Measurements from ENCODE around the gene SNN. TPM values are rescaled to one million over a fixed set of nuclear protein-coding genes. Genes with fewer than 3 reads are reported as not detected.

The SNN gene
- total and polyA plus RNA-seq, 2 of the 8 experiments (the other 6 are each of a cell fraction or from before 2014, with no cell fraction given): 37.4 to 66.9 TPM

DNA sequence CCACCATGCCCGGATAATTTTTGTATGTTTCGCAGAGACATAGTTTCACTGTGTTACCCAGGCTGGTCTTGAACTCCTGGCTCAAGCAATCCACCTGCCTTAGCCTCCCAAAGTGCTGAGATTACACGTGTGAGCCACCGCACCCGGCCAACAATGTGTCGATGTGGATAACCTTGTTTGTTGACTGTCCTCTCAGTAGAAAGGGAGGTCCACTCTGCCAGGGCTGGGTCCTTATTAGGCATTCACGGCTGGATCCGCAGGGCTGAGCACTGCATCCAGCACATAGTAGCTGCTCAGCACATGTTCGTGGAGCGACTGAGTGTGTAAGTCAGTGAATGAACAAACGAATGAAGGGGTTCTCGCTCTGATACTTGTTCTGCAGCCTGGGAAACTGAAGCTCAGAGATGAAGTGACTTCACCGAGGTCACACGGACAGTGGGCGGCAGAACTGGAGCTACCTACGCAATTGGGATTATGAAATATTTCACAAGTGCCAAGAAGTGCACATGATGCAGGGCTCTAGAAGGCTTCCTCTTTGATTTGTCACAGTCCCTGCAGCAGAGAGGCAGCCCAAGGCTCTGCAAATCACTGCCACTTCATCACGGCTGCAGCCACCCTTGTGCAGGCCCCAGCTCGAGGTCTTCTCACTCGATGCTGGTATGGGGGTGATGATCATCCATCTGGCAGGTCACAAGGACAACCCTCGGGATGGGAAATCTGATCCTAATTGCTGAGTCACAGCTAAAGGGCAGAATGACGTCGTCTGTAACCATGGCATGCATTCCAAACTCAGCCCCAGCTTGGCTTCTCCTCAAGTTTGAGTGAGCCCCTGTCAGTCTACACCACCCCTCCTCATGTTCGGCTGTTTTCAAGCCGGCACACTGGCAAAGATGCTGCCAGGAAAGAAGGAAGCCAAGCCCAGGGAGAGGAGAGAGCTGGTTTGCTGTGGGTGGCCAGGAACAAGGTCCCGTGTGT is 28.0 kb upstream of the SNN start:
- Histone ChIP-seq H3K9ac (replicated peaks in 1 of 4; ENCODE audit: extremely low read depth in 1 of 4, low read depth in 3 of 4, low read length in 3 of 4) (no peak overlapping the region; a peak in 1 of 7 replicates), H4K91ac (replicated peaks; ENCODE audit: insufficient read length, low read length) (peak overlapping the region; percentile 12), H2BK5ac (ENCODE audit: low read depth, low read length) (peak overlapping the region; percentile 80), H3K27ac (ENCODE audit: low read depth, low read length) (peak overlapping the region; percentile 15; the same call in 1 of the 2 replicates), H3K18ac (ENCODE audit: extremely low read depth, low read length) (no peak overlapping the region; the same call in 1 of the 2 replicates), H4K20me1 (replicated peaks in 1 of 2; ENCODE audit: control insufficient read depth in 1 of 2, insufficient read depth in 2 of 2, low read length in 2 of 2) (peaks cover 0 to 2% of the 10 kb centered on the region in 2 experiments), H3K79me1 (ENCODE audit: low read depth, low read length) (no peaks in the 10 kb centered on the region), H3K4ac (replicated peaks; ENCODE audit: insufficient read length, low read depth, low read length) (no peak overlapping the region), H2AK5ac (ENCODE audit: low read depth, low read length) (peak overlapping the region; percentile 34), H3K4me3 (ENCODE audit: extremely low read depth in 1 of 4, insufficient read depth in 2 of 4, low read depth in 3 of 4, low read length in 4 of 4) (no peak overlapping the region), H2AFZ (ENCODE audit: low read length) (no peak overlapping the region), H2BK20ac (ENCODE audit: low read length) (peak overlapping the region; percentile 68; the same call in 1 of the 2 replicates), H4K5ac (ENCODE audit: insufficient read length, low read depth, low read length) (no peak overlapping the region), H3K36me3 (ENCODE audit: control insufficient read depth in 2 of 4, insufficient read depth in 4 of 4, low read length in 3 of 4) (no peaks in the 10 kb centered on the region), H3K23me2 (ENCODE audit: low read depth, low read length) (peaks cover 8% of the 10 kb centered on the region; the same call in 1 of the 2 replicates), H3K9me3 (ENCODE audit: insufficient read depth in 2 of 2, low read depth in 1 of 2, low read length in 1 of 2) (no peaks in the 10 kb centered on the region), H2BK15ac (ENCODE audit: low read length) (peak overlapping the region; percentile 84), H2BK12ac (ENCODE audit: low read depth, low read length) (peak overlapping the region; percentile 90), H4K8ac (ENCODE audit: extremely low read depth, insufficient read depth, low read length) (no peak overlapping the region), H3K56ac (replicated peaks; ENCODE audit: insufficient read length, low read depth, low read length) (no peak overlapping the region), H3K4me1 (replicated peaks in 1 of 4; ENCODE audit: control insufficient read depth in 3 of 4, insufficient read depth in 4 of 4, low read length in 3 of 4) (peaks cover 0 to 25% (median 19%) of the 10 kb centered on the region in 4 experiments; a peak in 6 of 7 replicates), H3K79me2 (ENCODE audit: control insufficient read depth in 1 of 2, insufficient read depth in 2 of 2, low read length in 2 of 2) (no peaks in the 10 kb centered on the region), H3K23ac (ENCODE audit: insufficient read length) (no peak overlapping the region), H3K14ac (ENCODE audit: insufficient read length) (no peak overlapping the region), H3K4me2 (ENCODE audit: insufficient read depth in 1 of 2, low read depth in 2 of 2, low read length in 2 of 2) (no peak overlapping the region), H3K27me3 (replicated peaks in 1 of 4; ENCODE audit: control insufficient read depth in 3 of 4, extremely low read depth in 1 of 4, insufficient read depth in 3 of 4, low read length in 3 of 4) (no peaks in the 10 kb centered on the region), H2BK120ac (replicated peaks; ENCODE audit: low read depth, low read length) (peak overlapping the region; percentile 36)
- WGBS, 2 experiments (ENCODE audit: extremely low coverage in 1 of 2, insufficient coverage in 1 of 2, insufficient read length in 1 of 2, insufficient replicate concordance in 2 of 2, low coverage in 1 of 2, low lambda C conversion rate in 2 of 2, missing lambda C conversion rate in 1 of 2): 78% methylated on average over 25 of the region's 25 CpGs; no CpG with 5 or more reads in 1 of the 2 experiments
- ChIA-PET POLR2A (ENCODE audit: partially characterized antibody) (interaction anchor here (0.7 to 2.3 kb wide), 5 partner anchors 9 to 143 kb away, joined by 3 to 8 read pairs (median 5); no protein-coding TSS in a partner anchor), CTCF (ENCODE audit: partially characterized antibody) (interaction anchor here (0.7 to 4.6 kb wide), 31 partner anchors 8 to 234 kb away, joined by 3 to 51 read pairs (median 7); partner anchors contain the start of gene SNN)
- DNase-seq (ENCODE audit: low read depth in 1 of 2, low spot score in 2 of 2): no peak
- FAIRE-seq: no peak
- peak; percentile 91 for TF ChIP-seq MAFK (IDR thresholded peaks at IDR 0.05; ENCODE audit: low read depth, low read length)
- no peak for TF ChIP-seq SIX5 (IDR thresholded peaks at IDR 0.05; ENCODE audit: low read depth, low read length)
- TF ChIP-seq RXRA (IDR thresholded peaks at IDR 0.05; ENCODE audit: insufficient read depth, low read depth, low read length): no peak
- TF ChIP-seq CHD1 (IDR thresholded peaks at IDR 0.05; ENCODE audit: low read depth, low read length): no peak
- TF ChIP-seq RFX5 (IDR thresholded peaks at IDR 0.05; ENCODE audit: borderline replicate concordance, low read depth, low read length): peak; percentile 86
- TF ChIP-seq TBP (IDR thresholded peaks at IDR 0.05; ENCODE audit: low read depth, low read length): no peak
- TF ChIP-seq, protein P1, sequence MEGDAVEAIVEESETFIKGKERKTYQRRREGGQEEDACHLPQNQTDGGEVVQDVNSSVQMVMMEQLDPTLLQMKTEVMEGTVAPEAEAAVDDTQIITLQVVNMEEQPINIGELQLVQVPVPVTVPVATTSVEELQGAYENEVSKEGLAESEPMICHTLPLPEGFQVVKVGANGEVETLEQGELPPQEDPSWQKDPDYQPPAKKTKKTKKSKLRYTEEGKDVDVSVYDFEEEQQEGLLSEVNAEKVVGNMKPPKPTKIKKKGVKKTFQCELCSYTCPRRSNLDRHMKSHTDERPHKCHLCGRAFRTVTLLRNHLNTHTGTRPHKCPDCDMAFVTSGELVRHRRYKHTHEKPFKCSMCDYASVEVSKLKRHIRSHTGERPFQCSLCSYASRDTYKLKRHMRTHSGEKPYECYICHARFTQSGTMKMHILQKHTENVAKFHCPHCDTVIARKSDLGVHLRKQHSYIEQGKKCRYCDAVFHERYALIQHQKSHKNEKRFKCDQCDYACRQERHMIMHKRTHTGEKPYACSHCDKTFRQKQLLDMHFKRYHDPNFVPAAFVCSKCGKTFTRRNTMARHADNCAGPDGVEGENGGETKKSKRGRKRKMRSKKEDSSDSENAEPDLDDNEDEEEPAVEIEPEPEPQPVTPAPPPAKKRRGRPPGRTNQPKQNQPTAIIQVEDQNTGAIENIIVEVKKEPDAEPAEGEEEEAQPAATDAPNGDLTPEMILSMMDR (IDR thresholded peaks at IDR 0.05; ENCODE audit: control extremely low read depth in 1 of 3, insufficient read depth in 1 of 3, low read depth in 1 of 3, low read length in 3 of 3): peak in 1 of 3 experiments; percentile 2; a peak in 1 of 4 replicates
- no peak for TF ChIP-seq NANOG (IDR thresholded peaks at IDR 0.05; ENCODE audit: insufficient read depth, low read depth, low read length, poor library complexity, severe bottlenecking)
